CD1c-positive myeloid dendritic cell (primary cell): ENCODE results near the gene CST8.

Experiments
- DNase-seq: peaks from one replicate; pipeline ENCODE4 v3.0.0-alpha.2; 2016; ENCODE audit errors: extremely low spot score

CST8 gene

GRCh38 chr20:23476015-23476754 is 14.7 kb upstream of the CST8 start:
- DNase-seq: no peak

GRCh38 chr20:23477223-23477622 is 13.7 kb upstream of the CST8 start:
- no peak for DNase-seq

GRCh38 chr20:23479043-23479442 is 11.9 kb upstream of the CST8 start:
- DNase-seq: no peak

GRCh38 chr20:23482138-23482537 is 8.8 kb upstream of the CST8 start:
- no peak for DNase-seq

- no peak for DNase-seq
Observed at GRCh38 chr20:23484081-23484480, 6.8 kb upstream of the CST8 start.

- no peak for DNase-seq
Observed at GRCh38 chr20:23488470-23488869, 2.4 kb upstream of the CST8 start.

GRCh38 chr20:23488996-23489395 is 1.9 kb upstream of the CST8 start:
- no peak for DNase-seq

GRCh38 chr20:23492292-23492691 is 1.4 kb downstream of the CST8 start:
- DNase-seq: no peak

- no peak for DNase-seq
Observed at GRCh38 chr20:23493172-23493772, 2.4 kb downstream of the CST8 start.

- no peak for DNase-seq
Observed at GRCh38 chr20:23497536-23497935, 6.6 kb downstream of the CST8 start.

GRCh38 chr20:23501926-23502325 is 11.0 kb downstream of the CST8 start:
- no peak for DNase-seq

- DNase-seq: no peak
Observed at GRCh38 chr20:23503649-23504048, 12.7 kb downstream of the CST8 start.

- DNase-seq: no peak
Observed at GRCh38 chr20:23507346-23507745, 16.4 kb downstream of the CST8 start.

GRCh38 chr20:23508449-23509229 is 17.7 kb downstream of the CST8 start:
- no peak for DNase-seq

GRCh38 chr20:23509247-23509913 is 18.5 kb downstream of the CST8 start:
- no peak for DNase-seq

- no peak for DNase-seq
Observed at GRCh38 chr20:23510000-23510590, 19.2 kb downstream of the CST8 start.

- DNase-seq: no peak
Observed at GRCh38 chr20:23513164-23513563, 22.2 kb downstream of the CST8 start.

GRCh38 chr20:23514848-23515247 is 23.9 kb downstream of the CST8 start:
- DNase-seq: no peak

- DNase-seq: no peak
Observed at GRCh38 chr20:23515250-23515939, 24.5 kb downstream of the CST8 start.

- no peak for DNase-seq
Observed at GRCh38 chr20:23517719-23518118, 26.8 kb downstream of the CST8 start.

GRCh38 chr20:23519556-23519955 is 28.6 kb downstream of the CST8 start:
- no peak for DNase-seq
